ENCODE measurements around the gene IQSEC2.

DNA sequence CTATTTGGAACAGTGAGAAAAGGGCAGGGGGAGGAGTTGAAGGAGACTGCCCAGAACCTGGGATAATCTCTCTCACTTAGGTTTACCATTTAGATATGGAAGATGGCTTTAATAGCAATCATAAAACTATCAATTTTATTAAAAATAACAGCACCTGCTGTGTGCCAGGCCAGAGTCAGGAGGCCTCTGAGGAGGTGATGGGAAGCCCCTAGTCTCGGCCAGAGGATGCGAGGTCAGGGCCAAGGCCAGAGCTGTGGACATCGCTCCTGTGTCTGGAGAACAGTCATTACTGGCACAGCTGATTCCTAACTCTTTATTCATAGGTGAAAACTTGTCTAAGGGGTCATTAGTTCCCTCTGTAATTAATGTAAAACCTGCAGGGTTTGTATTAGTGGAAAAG lies 4.2 kb upstream of the IQSEC2 start:
- TF ChIP-seq, protein P1, sequence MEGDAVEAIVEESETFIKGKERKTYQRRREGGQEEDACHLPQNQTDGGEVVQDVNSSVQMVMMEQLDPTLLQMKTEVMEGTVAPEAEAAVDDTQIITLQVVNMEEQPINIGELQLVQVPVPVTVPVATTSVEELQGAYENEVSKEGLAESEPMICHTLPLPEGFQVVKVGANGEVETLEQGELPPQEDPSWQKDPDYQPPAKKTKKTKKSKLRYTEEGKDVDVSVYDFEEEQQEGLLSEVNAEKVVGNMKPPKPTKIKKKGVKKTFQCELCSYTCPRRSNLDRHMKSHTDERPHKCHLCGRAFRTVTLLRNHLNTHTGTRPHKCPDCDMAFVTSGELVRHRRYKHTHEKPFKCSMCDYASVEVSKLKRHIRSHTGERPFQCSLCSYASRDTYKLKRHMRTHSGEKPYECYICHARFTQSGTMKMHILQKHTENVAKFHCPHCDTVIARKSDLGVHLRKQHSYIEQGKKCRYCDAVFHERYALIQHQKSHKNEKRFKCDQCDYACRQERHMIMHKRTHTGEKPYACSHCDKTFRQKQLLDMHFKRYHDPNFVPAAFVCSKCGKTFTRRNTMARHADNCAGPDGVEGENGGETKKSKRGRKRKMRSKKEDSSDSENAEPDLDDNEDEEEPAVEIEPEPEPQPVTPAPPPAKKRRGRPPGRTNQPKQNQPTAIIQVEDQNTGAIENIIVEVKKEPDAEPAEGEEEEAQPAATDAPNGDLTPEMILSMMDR (IDR thresholded peaks at IDR 0.05) = no peak
- TF ChIP-seq POLR2A (IDR thresholded peaks at IDR 0.05) = no peak
